H1 (cell line): ENCODE data around the gene FSD1L. TPM values are rescaled to one million over a fixed set of nuclear protein-coding genes. Genes with fewer than 3 reads are reported as not detected.

Experiments
- BCL11A ChIP-seq, 2 experiments: IDR thresholded peaks; one replicate each; pipeline ENCODE4 v1.6.1; 2011; ENCODE audit warnings: low read depth in 2 of 2, low read length in 2 of 2, mild to moderate bottlenecking in 2 of 2
- CHD7 ChIP-seq: fragments of 300-600 bp; sonication (generic); IDR thresholded peaks from 2 replicates; pipeline ENCODE4 v1.7.1; 2012; ENCODE audit warnings: low read length, moderate library complexity, mild to moderate bottlenecking, inconsistent platforms; ENCODE audit not compliant: insufficient replicate concordance
- FOSL1 ChIP-seq: IDR thresholded peaks from 2 replicates; pipeline ENCODE4 v1.6.1; 2011; ENCODE audit warnings: mild to moderate bottlenecking, low read depth, low read length, moderate library complexity; ENCODE audit not compliant: insufficient read depth
- HDAC2 ChIP-seq, 2 experiments: fragments of 300-600 bp in 1 of 2; sonication (generic) in 1 of 2; IDR thresholded peaks; 2 replicates each; pipeline ENCODE4 v1.6.1; 2011 to 2012; ENCODE audit warnings: low read depth in 2 of 2, low read length in 2 of 2, mild to moderate bottlenecking in 2 of 2, moderate library complexity in 2 of 2, borderline replicate concordance in 1 of 2, inconsistent platforms in 1 of 2
- polyA plus RNA-seq, 7 experiments: library from polyadenylated mRNA; depleted of rRNA in 3 of 7; stranded (reverse) in 5 of 7; unstranded in 2 of 7; fragments of >200 nt in 5 of 7; fragments of 200-250 nt in 2 of 7; gene quantifications; 1 replicate in 5 of 7; 2 replicates in 1 of 7; 4 replicates in 1 of 7; pipeline versions ENCODE4 v1.2.1 to v1.2.3, GENCODE V29; 2011 to 2013; ENCODE audit warnings: missing spikeins in 2 of 7, mixed read lengths in 2 of 7
- total RNA-seq: library from RNA; stranded (reverse); fragmentation: NEBNext Ultra II Directional; extraction: Animal tissue kit (Norgen Biotek cat#: 25700); gene quantifications from 2 replicates; pipeline ENCODE4 v1.2.1, GENCODE V29; 2021

The FSD1L gene
- total and polyA plus RNA-seq, 2 of the 8 experiments (the other 6 are each of a cell fraction or from before 2014, with no cell fraction given) = 0.91 to 4.8 TPM

GRCh38 chr9:105416840-105417239, 31.0 kb upstream of the FSD1L start (continued):
- TF ChIP-seq CHD7 (no peak), FOSL1 (no peak), BCL11A (IDR thresholded peaks at IDR 0.05; ENCODE audit: low read depth in 2 of 2, low read length in 2 of 2) (no peak), HDAC2 (IDR thresholded peaks at IDR 0.05; ENCODE audit: borderline replicate concordance in 1 of 2, low read depth in 2 of 2, low read length in 2 of 2) (no peak)
- TF ChIP-seq, all 59 proteins: peak for 0
